GM04504 (cell line): ENCODE data around the gene GAS7.

Experiments
- DNase-seq: peaks from one replicate; pipeline ENCODE4 v3.0.0-alpha.2; 2012; ENCODE audit warnings: low read depth

GAS7 gene

GRCh38 chr17:10200645-10201044 lies 2.2 kb upstream of the GAS7 start:
- no peak for DNase-seq

DNA sequence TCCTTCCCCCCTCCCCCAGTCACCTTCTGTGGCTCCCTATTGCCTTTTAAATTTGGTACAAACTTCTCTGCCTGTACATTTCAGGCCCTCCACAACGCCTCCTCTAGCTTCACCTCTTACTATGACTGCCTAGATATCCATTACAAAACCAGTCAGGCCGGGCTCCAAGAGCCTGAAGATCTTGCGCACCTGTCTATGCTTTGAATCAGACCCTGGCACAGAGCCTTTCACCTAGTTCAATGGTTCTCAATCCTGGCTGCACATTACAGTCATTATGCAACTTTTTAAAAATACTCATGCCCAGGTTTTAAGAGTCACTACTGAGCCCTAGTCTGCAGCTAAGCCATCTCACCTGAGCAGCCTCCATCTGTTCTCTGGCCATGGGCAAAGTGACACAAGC lies 1.6 kb upstream of the GAS7 start:
- DNase-seq: no peak

DNA sequence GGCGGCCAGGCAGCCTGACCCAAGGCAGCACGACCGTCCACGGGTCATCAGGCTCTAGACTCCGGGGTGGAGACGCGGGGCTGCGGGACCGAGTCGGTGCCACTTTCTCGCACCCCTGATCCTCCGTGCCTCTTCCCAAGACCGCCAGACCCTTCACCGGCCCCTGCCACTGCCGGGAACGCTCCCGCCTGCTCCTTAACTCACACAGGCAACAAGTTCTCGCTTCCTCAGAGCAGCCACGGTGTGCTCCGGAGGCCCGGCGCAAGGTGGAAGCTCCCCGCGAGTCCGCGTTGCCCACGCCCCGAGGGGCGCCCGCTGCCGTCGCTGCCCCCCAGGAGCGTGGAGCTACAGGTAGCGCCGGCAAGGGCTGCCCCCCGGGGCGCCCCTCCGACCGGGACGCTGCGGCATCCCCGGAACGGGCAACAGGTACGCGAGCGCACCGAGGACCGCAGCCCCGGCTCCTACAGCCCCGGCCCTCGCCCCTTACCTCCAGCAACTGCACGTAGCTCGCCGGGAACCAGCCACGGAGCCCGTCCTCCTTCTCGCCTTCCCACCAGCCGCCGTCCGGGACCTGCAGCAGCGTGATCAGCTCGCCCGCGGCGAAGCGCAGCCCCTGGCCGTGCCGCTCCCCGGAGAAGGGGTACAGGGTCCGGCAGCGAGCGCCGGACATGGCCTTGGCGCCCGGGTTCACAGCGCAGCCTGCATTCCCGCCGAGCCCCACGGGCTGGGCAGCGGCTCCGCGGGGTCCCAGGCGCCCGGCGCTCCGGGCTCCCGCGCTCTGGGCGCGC lies 491 bp downstream of the GAS7 start:
- no peak for DNase-seq

DNA sequence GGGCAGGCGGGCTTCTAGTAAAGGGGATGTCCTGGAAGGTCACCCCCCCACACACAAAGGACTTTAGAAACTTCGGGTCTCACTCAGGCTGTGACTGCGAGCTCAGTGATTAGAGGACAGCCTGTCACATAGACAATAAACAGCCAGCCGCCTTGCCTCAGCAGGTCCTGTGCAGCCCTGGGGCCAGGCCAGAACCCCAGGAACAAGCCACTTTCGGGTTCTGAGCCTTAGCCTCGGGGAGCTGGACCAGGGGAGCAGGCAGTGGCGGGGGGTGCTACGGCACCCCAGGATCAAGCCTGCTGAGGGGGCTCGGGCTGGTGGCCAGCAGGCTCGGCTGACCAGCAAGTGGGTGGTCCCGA lies 1.1 kb downstream of the GAS7 start:
- no peak for DNase-seq

GRCh38 chr17:10196941-10197340 lies 1.5 kb downstream of the GAS7 start:
- no peak for DNase-seq

DNA sequence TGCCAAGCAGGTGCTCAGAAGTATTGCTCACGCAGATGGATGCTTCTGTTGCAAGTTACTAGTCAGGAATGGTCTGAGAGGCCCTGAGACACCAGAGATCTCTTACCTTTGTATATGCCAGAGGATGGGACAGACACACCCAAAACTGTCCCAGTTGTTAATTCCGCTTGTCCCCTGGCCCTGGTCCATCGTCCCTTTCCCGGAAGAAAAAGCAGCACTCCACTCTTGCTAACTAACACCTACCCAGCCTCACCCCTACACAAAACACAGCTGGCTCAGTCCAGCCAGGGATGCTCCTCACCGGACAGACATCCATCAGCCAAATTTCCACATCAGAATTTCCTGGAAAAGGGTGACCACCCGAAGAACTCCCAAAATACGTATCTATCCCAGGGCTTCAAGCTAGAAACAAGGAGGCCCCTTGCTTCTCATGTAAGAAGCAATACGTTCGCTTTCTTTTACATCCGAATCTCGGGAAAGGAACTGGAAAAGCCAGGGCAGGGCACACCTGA lies 2.0 kb downstream of the GAS7 start:
- DNase-seq: no peak

GRCh38 chr17:10195090-10195805 lies 3.2 kb downstream of the GAS7 start:
- DNase-seq: no peak

DNA sequence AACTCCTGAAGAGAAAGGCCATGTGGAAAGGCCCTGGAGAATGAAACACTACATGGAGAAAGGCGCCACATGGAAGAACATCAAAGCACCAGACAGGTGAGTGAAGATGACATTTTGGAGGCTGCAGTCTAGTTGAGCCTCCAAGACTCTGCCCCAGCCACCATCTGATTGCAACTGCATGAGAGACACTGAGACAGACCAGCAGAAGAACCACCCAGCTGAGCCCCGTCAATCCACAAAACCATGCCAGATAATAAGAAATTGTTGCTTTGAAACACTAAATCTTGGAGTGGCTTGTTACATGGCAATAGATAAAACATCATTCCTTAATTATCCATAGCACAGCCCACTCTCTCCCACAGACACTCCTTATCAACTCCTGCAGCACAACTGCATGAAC lies 4.8 kb downstream of the GAS7 start:
- no peak for DNase-seq

GRCh38 chr17:10192972-10193371 lies 5.4 kb downstream of the GAS7 start:
- DNase-seq: peak; percentile 69

GRCh38 chr17:10192461-10192860 lies 5.9 kb downstream of the GAS7 start:
- DNase-seq: no peak

DNA sequence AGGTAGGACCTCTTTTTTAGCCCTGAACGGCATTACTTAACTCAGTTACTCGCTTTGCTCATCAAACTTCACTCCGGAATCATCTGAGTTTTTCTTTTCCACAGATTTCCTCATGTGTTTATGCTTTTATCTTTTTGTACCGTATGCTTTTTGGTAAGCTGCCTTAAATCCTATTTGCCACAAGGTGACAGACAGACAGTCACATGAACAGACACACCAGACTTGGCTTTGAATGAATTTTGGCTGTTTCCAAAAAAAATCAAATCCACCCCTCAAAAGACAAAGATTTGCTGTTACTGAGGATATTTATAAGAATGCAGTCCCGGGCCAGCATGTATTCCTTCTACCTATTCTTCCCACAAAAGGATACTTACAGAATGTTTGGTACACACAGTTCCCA lies 10.9 kb downstream of the GAS7 start:
- no peak for DNase-seq

DNA sequence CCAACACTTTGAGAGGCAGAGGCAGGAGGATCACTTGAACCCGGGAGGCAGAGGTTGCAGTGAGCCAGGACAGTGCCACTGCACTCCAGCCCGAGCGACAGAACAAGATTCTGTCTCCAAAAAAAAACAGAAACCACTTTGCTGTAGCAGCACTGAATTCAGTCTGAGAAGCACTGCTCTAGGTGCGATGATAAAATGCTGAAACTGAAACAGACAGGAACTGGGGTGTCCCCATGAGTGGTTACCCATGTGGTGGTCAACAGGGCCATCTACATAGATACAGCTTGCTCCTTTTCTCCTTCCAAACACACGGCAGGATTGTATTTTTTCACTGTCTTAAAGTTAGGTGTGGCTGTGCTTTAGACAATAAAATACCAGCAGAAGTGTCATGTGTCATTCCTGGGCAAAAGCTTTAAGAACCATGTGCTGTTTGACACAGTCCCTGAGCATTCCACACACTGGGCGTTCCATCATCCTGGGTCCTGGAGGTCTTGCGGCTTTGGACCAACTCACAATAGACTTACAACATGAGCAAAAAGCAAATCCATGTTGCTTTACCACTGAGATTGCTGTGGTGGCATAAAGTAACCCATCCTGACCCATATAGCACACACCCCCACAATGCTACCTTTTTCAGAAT lies 11.5 kb downstream of the GAS7 start:
- DNase-seq: no peak

GRCh38 chr17:10183931-10184930 lies 14.2 kb downstream of the GAS7 start:
- no peak for DNase-seq

GRCh38 chr17:10182785-10183184 lies 15.6 kb downstream of the GAS7 start:
- no peak for DNase-seq

- no peak for DNase-seq
These were observed 19.9 kb downstream of the GAS7 start for GRCh38 chr17:10178506-10178991.

DNA sequence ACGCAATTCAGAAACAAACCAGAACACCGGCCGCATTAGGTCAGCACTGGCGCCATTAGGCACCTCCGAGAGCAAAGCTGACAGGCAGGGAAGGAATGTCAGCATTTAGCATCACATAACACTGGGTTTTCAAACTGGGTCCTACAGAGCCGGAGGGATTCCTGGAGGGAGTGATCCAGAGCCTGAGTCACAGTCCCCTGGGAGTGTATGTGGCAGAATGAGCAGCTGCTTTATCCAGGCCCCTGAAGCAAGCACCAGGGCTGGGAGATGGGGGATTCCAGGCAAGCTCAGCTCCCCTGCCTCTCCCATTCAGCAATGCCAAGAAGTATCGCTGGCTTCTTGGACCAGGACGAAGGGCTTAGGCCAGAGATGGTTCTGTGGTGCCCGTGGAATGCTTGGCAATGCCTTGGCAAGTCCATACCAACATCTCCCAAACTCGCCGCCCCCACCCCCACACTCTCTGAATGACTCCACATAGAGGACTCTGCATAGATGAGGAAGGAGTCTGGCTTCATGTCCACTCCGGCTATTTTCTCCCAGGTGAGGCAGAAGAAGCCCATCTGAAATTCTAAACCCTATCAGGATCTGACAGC lies 20.4 kb downstream of the GAS7 start:
- DNase-seq: peak; percentile 85

DNA sequence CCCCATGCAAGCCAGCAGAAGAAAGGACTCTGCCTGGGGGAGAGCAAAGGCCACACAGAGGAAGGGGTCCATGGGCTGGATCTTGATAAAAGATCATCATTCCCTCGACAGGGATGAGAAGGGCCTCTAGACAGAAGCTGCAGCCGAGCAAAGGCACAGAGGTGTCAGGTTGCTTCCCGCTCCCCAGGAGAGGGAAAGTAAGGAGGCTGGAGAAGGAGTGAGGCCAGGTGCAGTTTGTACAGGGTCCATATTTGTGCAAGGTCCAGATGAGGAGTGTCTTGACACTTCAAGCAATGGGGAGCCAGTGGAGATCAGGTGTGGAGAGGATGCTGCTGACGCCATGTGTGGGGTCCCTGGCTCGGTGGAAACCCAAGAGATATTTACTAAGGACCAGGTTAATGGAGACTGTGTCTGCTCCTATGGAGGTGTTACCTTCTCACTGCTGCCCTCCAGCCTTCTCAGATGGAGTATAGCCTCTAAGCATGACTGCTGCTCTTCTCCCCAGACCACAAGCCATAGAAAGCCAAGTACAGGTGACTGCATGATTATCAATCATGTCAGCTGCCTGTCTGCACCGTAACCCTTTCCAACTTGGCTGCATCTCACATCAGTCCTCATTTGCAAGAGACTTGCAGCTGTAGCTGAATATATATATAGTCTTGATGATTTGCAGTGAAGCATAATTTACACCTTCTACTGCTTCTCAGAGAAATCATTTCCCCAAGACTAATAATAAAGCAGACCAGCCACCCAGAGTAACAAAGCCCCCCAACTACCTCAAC lies 21.1 kb downstream of the GAS7 start:
- DNase-seq: no peak

GRCh38 chr17:10173913-10174312 lies 24.5 kb downstream of the GAS7 start:
- DNase-seq: no peak

DNA sequence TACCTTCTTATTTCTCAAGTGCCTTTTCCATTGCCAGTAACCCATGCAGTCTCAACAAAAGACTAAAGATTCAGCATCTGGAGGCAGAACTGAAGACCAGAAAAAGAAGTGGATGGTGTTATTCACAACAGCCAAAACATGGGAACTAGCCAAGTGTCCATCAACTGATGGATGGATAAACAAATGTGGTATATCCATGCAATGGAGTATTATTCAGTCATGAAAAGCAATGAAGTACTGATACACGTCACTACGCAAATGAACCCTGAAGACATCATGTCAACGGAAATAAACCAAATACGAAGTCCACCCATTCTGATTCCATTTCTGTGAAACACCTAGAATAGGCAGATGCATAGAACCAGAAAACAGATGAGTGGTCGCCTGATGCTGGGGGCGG lies 25.6 kb downstream of the GAS7 start:
- no peak for DNase-seq

DNA sequence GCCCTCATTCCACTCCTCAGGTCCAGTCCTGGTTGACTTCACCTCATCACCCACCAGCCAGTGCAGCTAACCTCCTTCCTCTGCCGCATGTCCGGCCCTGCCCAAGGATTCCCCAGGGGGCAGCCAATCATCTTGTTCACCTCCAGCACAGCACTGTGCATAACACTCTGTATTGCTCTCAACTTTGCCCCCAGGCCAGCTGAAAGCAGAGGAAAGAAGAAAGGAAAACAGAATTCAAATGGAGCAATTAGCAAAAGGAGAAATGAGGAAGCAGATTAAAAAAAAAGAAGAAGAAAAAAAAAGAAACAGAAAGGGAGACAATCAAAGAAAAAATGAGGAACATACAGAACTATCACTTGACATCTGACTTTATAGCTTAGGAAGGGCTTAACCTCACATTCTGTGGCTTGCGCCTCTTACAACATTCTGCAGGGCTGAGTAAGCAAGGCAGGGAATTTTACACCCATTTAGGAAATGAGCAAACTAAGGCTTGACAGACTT lies 26.1 kb downstream of the GAS7 start:
- no peak for DNase-seq
